Muscle of back (tissue), 10 donors: Measurements from ENCODE around the gene ROCK2. TPM values are rescaled to one million over a fixed set of nuclear protein-coding genes. Genes with fewer than 3 reads are reported as not detected.

Experiments
- polyA plus RNA-seq, 10 donors: library from polyadenylated mRNA; unstranded; fragments of 120-200 nt; gene quantifications; one replicate each; pipeline ENCODE4 v1.2.1, GENCODE V29; 2013; ENCODE audit not compliant: insufficient read length in 10 of 10

Gene ROCK2
- polyA plus RNA-seq, 10 donors: 38.1 to 72.6 (median 46.9) TPM

Other genes with a start within 250 kb of the ROCK2 start
- gene SLC66A3, start 189.2 kb downstream of the ROCK2 start, polyA plus RNA-seq: 10 to 100 TPM in 9 of 10 donors, 1 to 10 TPM in 1; 9.6 to 16.1 (median 14.8) TPM
- 10 to 100 TPM; 18.1 to 21.2 (median 19.3) TPM for gene E2F6, start 121.5 kb upstream of the ROCK2 start, polyA plus RNA-seq
- 10 to 100 TPM in 7 of 10 donors, 1 to 10 TPM in 3; 7.9 to 22.3 (median 10.9) TPM for gene GREB1, start 189.4 kb upstream of the ROCK2 start, polyA plus RNA-seq